Fibroblast of lung (primary cell): Measurements from ENCODE around the gene FHAD1.

Source experiments
- EZH2 ChIP-seq: IDR thresholded peaks from 2 replicates; pipeline ENCODE4 v1.5.1; 2012; ENCODE audit warnings: low read length, control low read depth, mild to moderate bottlenecking; ENCODE audit errors: missing control alignments
- TF ChIP-seq, protein P1 (sequence below), 2 donors: IDR thresholded peaks in 1 of 2; conservative IDR thresholded peaks in 1 of 2; 1 replicate in 1 of 2; 2 replicates in 1 of 2; pipeline ENCODE4 v1.5.1; 2011 to 2012; ENCODE audit warnings: low read length in 2 of 2, control low read depth in 1 of 2, inconsistent platforms in 1 of 2, low read depth in 1 of 2, mild to moderate bottlenecking in 1 of 2

- TF ChIP-seq, protein P1, sequence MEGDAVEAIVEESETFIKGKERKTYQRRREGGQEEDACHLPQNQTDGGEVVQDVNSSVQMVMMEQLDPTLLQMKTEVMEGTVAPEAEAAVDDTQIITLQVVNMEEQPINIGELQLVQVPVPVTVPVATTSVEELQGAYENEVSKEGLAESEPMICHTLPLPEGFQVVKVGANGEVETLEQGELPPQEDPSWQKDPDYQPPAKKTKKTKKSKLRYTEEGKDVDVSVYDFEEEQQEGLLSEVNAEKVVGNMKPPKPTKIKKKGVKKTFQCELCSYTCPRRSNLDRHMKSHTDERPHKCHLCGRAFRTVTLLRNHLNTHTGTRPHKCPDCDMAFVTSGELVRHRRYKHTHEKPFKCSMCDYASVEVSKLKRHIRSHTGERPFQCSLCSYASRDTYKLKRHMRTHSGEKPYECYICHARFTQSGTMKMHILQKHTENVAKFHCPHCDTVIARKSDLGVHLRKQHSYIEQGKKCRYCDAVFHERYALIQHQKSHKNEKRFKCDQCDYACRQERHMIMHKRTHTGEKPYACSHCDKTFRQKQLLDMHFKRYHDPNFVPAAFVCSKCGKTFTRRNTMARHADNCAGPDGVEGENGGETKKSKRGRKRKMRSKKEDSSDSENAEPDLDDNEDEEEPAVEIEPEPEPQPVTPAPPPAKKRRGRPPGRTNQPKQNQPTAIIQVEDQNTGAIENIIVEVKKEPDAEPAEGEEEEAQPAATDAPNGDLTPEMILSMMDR (conservative IDR thresholded peaks at IDR 0.05 in 1 of 2, IDR thresholded peaks at IDR 0.05 in 1 of 2; ENCODE audit: low read depth in 1 of 2, low read length in 2 of 2), result no peak
- no peak for TF ChIP-seq EZH2
Measured at GRCh38 chr1:15409388-15410222, 162.6 kb downstream of the FHAD1 start, which contains the start of gene EFHD2.
